ENCODE data around the gene REC114. TPM values are rescaled to one million over a fixed set of nuclear protein-coding genes. Genes with fewer than 3 reads are reported as not detected.

The REC114 gene
- total RNA-seq, 1 experiment from 2014 or later: not detected

GRCh38 chr15:73480050-73480449 is 37.1 kb downstream of the REC114 start:
- Histone ChIP-seq H3K9me2 (ENCODE audit: insufficient read depth) (no peaks in the 10 kb centered on the region), H3K4me3 (replicated peaks in 1 of 2; ENCODE audit: low read depth in 1 of 2, low read length in 2 of 2) (no peak overlapping the region), H3K4me1 (ENCODE audit: control insufficient read depth in 1 of 2, insufficient read depth in 2 of 2, low read length in 2 of 2) (no peaks in the 10 kb centered on the region), H3K79me2 (ENCODE audit: insufficient read depth, low read length) (no peaks in the 10 kb centered on the region), H2AFZ (ENCODE audit: low read depth, low read length, poor library complexity, severe bottlenecking) (no peak overlapping the region), H3K9me3 (ENCODE audit: control insufficient read depth in 1 of 2, insufficient read depth in 1 of 2, low read depth in 1 of 2, low read length in 2 of 2) (no peaks in the 10 kb centered on the region), H3K9ac (ENCODE audit: low read length) (no peak overlapping the region), H3K4me2 (ENCODE audit: low read length) (no peak overlapping the region), H3K27me3 (ENCODE audit: insufficient read depth, low read length) (no peaks in the 10 kb centered on the region), H4K20me1 (ENCODE audit: insufficient read depth) (no peaks in the 10 kb centered on the region), H3K27ac (ENCODE audit: low read depth, low read length) (no peak overlapping the region), H3K36me3 (ENCODE audit: control insufficient read depth in 1 of 2, insufficient read depth in 2 of 2, low read length in 2 of 2) (no peaks in the 10 kb centered on the region)
- TF ChIP-seq, protein P1, sequence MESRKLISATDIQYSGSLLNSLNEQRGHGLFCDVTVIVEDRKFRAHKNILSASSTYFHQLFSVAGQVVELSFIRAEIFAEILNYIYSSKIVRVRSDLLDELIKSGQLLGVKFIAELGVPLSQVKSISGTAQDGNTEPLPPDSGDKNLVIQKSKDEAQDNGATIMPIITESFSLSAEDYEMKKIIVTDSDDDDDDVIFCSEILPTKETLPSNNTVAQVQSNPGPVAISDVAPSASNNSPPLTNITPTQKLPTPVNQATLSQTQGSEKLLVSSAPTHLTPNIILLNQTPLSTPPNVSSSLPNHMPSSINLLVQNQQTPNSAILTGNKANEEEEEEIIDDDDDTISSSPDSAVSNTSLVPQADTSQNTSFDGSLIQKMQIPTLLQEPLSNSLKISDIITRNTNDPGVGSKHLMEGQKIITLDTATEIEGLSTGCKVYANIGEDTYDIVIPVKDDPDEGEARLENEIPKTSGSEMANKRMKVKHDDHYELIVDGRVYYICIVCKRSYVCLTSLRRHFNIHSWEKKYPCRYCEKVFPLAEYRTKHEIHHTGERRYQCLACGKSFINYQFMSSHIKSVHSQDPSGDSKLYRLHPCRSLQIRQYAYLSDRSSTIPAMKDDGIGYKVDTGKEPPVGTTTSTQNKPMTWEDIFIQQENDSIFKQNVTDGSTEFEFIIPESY (IDR thresholded peaks at IDR 0.05; ENCODE audit: extremely low read depth, insufficient replicate concordance, low read length): no peak
- no peak for TF ChIP-seq ZFX (IDR thresholded peaks at IDR 0.05)
- no peak for TF ChIP-seq MAX (IDR thresholded peaks at IDR 0.05)
- no peak for TF ChIP-seq SRF (IDR thresholded peaks at IDR 0.05; ENCODE audit: low read depth)
- no peak for TF ChIP-seq YY1 (IDR thresholded peaks at IDR 0.05; ENCODE audit: extremely low read depth, insufficient replicate concordance, low read depth, low read length)
- TF ChIP-seq EZH2 (IDR thresholded peaks at IDR 0.05): no peak
- TF ChIP-seq, protein P2, sequence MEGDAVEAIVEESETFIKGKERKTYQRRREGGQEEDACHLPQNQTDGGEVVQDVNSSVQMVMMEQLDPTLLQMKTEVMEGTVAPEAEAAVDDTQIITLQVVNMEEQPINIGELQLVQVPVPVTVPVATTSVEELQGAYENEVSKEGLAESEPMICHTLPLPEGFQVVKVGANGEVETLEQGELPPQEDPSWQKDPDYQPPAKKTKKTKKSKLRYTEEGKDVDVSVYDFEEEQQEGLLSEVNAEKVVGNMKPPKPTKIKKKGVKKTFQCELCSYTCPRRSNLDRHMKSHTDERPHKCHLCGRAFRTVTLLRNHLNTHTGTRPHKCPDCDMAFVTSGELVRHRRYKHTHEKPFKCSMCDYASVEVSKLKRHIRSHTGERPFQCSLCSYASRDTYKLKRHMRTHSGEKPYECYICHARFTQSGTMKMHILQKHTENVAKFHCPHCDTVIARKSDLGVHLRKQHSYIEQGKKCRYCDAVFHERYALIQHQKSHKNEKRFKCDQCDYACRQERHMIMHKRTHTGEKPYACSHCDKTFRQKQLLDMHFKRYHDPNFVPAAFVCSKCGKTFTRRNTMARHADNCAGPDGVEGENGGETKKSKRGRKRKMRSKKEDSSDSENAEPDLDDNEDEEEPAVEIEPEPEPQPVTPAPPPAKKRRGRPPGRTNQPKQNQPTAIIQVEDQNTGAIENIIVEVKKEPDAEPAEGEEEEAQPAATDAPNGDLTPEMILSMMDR (IDR thresholded peaks at IDR 0.05 in 2 of 3, conservative IDR thresholded peaks at IDR 0.05 in 1 of 3; ENCODE audit: borderline replicate concordance in 1 of 3, insufficient read depth in 1 of 3, low read depth in 2 of 3, low read length in 2 of 3): no peak
- TF ChIP-seq CBX3 (IDR thresholded peaks at IDR 0.05; ENCODE audit: low read depth): no peak
- no peak for TF ChIP-seq EZH2phosphoT487 (IDR thresholded peaks at IDR 0.05; ENCODE audit: borderline replicate concordance)
- no peak for TF ChIP-seq SP1 (IDR thresholded peaks at IDR 0.05; ENCODE audit: low read depth)
- no peak for TF ChIP-seq POLR2A (IDR thresholded peaks at IDR 0.05; ENCODE audit: borderline replicate concordance, extremely low read depth, insufficient read depth, insufficient read length)
- ChIA-PET CTCF (no interaction called here), POLR2A (no interaction called here), RAD21 (ENCODE audit: low non-redundant PET in 1 of 2, low total read pairs in 2 of 2, uncharacterized antibody in 2 of 2, unreplicated experiment in 2 of 2) (no interaction called here)
- intact Hi-C loops (cut with micrococcal nuclease): no loop called here
- DNase-seq (ENCODE audit: low read depth, low spot score): no peak
- ATAC-seq: no peak
- no TSS peak for BruUV-seq (replicated peaks)
